HG02623 (cell line): ENCODE results near the gene CLEC1A.

Experiments used
- ATAC-seq: cut with Tn5 transposase; IDR thresholded peaks from one replicate; pipeline ENCODE4 v1.9.1; 2021; ENCODE audit warnings: moderate library complexity; ENCODE audit not compliant: unreplicated experiment

CLEC1A gene

GRCh38 chr12:10101648-10102220 is 2.9 kb upstream of the CLEC1A start:
- no peak for ATAC-seq

GRCh38 chr12:10101042-10101579 is 2.3 kb upstream of the CLEC1A start:
- ATAC-seq = no peak

GRCh38 chr12:10097521-10097920 is 1.3 kb downstream of the CLEC1A start:
- no peak for ATAC-seq

GRCh38 chr12:10095971-10096370 is 2.8 kb downstream of the CLEC1A start:
- no peak for ATAC-seq

- no peak for ATAC-seq
Measured at GRCh38 chr12:10094646-10095395, 4.0 kb downstream of the CLEC1A start.

- no peak for ATAC-seq
Measured at GRCh38 chr12:10088955-10089900, 9.6 kb downstream of the CLEC1A start.

GRCh38 chr12:10088031-10088430 is 10.8 kb downstream of the CLEC1A start:
- no peak for ATAC-seq

GRCh38 chr12:10086387-10086786 is 12.4 kb downstream of the CLEC1A start:
- no peak for ATAC-seq

- ATAC-seq = no peak
Measured at GRCh38 chr12:10084733-10085132, 14.1 kb downstream of the CLEC1A start.

- ATAC-seq = no peak
Measured at GRCh38 chr12:10082117-10082874, 16.5 kb downstream of the CLEC1A start.

GRCh38 chr12:10075451-10075850 is 23.3 kb downstream of the CLEC1A start:
- ATAC-seq = no peak

GRCh38 chr12:10073261-10073660 is 25.5 kb downstream of the CLEC1A start:
- no peak for ATAC-seq

- ATAC-seq = no peak
Measured at GRCh38 chr12:10072131-10072530, 26.7 kb downstream of the CLEC1A start.

- ATAC-seq = no peak
Measured at GRCh38 chr12:10070380-10070779, 28.4 kb downstream of the CLEC1A start.

GRCh38 chr12:10069976-10070375 is 28.8 kb downstream of the CLEC1A start:
- no peak for ATAC-seq

GRCh38 chr12:10069099-10069498 is 29.7 kb downstream of the CLEC1A start:
- ATAC-seq = no peak

- ATAC-seq = no peak
Measured at GRCh38 chr12:10068644-10069043, 30.1 kb downstream of the CLEC1A start.

GRCh38 chr12:10067942-10068341 is 30.8 kb downstream of the CLEC1A start:
- ATAC-seq = no peak

GRCh38 chr12:10067264-10067663 is 31.5 kb downstream of the CLEC1A start:
- ATAC-seq = no peak

GRCh38 chr12:10065241-10065640 is 33.5 kb downstream of the CLEC1A start:
- no peak for ATAC-seq

GRCh38 chr12:10058387-10058786 is 40.4 kb downstream of the CLEC1A start:
- ATAC-seq = no peak
